ENCODE data around the gene METTL8.

Gene METTL8

DNA sequence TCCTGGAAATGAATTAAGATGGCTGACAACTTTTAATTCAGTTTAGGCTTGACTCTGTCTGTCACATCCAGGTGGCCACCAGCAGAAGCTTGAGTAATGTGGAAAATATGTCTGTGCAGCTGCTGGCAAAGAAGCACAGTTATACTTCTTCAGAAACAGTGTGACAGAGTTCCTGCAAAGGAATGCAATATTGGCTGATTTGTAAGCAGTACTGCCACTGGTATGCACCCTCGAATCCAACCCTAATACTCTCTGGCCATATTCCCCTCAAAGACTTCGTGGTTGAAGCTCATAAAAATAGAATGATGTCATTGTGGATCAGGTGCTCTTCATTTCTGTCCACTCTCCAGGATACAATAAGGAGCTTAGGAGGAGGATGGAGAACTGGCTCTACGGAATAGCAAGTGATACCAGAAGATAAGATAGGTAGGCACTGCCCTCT lies 86.2 kb downstream of the METTL8 start:
- Histone ChIP-seq H3K36me3 (replicated peaks) (no peaks in the 10 kb centered on the region), H3K27ac (no peak overlapping the region), H3K27me3 (replicated peaks) (no peaks in the 10 kb centered on the region), H3K4me3 (ENCODE audit: low read depth, low read length) (no peak overlapping the region)
- in situ Hi-C loops (cut with HindIII; ENCODE audit: low pct_ligation_motif_present, low sequenced_read_pairs) = no loop called here
- peak; percentile 66 for DNase-seq
- TF ChIP-seq, protein P1, sequence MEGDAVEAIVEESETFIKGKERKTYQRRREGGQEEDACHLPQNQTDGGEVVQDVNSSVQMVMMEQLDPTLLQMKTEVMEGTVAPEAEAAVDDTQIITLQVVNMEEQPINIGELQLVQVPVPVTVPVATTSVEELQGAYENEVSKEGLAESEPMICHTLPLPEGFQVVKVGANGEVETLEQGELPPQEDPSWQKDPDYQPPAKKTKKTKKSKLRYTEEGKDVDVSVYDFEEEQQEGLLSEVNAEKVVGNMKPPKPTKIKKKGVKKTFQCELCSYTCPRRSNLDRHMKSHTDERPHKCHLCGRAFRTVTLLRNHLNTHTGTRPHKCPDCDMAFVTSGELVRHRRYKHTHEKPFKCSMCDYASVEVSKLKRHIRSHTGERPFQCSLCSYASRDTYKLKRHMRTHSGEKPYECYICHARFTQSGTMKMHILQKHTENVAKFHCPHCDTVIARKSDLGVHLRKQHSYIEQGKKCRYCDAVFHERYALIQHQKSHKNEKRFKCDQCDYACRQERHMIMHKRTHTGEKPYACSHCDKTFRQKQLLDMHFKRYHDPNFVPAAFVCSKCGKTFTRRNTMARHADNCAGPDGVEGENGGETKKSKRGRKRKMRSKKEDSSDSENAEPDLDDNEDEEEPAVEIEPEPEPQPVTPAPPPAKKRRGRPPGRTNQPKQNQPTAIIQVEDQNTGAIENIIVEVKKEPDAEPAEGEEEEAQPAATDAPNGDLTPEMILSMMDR (IDR thresholded peaks at IDR 0.05; ENCODE audit: low read depth, low read length, missing control alignments) = no peak

DNA sequence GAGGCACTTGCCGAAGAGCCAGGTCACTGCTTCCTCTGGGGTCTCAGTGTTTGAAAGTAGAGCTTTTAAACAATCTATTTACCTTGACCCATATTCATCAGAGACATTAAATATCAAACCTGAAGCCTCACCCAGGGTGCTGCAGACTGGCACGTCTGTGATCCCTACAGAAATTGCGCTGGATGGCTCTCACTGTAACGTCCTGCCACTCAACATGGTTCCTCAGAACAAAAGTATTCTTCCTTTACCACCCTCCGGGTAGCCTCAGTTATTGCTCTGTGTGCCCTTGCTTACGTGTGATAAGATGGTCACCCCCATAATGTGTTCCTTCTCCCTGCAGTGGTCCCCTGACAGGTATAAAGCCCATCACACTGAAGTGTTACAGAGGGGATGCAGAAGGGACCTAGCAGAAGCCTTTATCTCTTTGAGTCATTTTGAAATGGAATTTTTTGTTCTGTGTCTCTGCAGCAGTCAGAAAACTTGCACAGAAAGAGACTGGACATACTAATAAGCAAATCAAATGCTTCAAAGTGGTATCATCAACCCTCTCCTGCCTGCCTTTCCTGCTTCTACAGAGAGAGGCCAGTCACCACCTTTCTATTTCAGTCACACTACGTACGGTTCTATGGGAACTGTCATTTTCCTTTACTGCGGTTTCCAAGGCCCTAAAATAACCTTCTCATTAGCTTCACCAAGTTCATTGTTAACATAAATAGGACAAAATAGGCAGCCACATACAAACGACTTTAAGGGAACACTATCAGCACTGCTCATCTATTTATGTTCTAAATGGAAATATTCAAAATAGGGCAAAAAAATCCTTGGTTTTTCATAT lies 86.8 kb downstream of the METTL8 start:
- no peaks in the 10 kb centered on the region for H3K27me3 ChIP-seq (replicated peaks)
- TF ChIP-seq, protein P1 (IDR thresholded peaks at IDR 0.05; ENCODE audit: low read depth, low read length, missing control alignments) = peak; percentile 40
- no peaks in the 10 kb centered on the region for H3K36me3 ChIP-seq (replicated peaks)
- in situ Hi-C loops (cut with HindIII; ENCODE audit: low pct_ligation_motif_present, low sequenced_read_pairs) = no loop called here
- peak; percentile 26 for DNase-seq
- H3K27ac ChIP-seq = peak overlapping the region; percentile 14
- H3K4me3 ChIP-seq (ENCODE audit: low read depth, low read length) = no peak overlapping the region

DNA sequence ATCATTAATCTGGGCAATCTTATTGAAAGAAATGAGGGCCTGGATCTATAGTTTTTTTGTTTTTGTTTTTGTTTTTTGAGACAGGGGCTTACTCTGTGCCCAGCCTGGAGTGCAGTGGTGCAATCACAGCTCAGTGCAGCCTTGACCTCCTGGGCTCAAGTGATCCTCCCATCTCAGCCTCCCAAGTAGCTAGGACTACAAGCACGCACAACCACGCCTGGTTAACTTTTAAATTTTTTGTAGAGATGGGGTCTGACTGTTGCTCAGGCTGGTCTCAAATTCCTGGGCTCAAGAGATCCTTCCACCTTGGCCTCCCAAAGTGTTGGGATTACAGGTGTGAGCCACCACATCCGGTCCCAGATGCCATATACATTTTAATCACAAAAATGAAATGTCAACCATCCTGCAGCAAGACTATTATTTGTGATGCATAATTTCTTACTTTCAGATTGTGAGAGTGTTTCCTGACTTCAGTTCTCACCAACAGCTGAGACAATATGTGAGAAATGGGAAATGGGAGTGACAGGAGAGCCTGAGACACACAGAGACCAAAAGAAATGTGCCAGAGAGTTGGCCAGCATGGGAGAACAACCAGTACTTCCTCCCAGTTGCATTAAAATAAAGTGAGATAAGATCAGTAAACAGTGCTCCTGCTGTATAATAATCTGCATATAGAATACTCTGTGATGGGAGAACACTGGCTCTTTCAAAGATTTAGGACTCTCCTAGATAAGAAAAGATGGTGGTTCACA lies 87.6 kb downstream of the METTL8 start:
- no peak for DNase-seq
- TF ChIP-seq, protein P1 (IDR thresholded peaks at IDR 0.05; ENCODE audit: low read depth, low read length, missing control alignments) = no peak
- no peak overlapping the region for H3K27ac ChIP-seq
- H3K4me3 ChIP-seq (ENCODE audit: low read depth, low read length) = no peak overlapping the region
- H3K27me3 ChIP-seq (replicated peaks) = no peaks in the 10 kb centered on the region
- in situ Hi-C loops (cut with HindIII; ENCODE audit: low pct_ligation_motif_present, low sequenced_read_pairs) = no loop called here
- no peaks in the 10 kb centered on the region for H3K36me3 ChIP-seq (replicated peaks)

DNA sequence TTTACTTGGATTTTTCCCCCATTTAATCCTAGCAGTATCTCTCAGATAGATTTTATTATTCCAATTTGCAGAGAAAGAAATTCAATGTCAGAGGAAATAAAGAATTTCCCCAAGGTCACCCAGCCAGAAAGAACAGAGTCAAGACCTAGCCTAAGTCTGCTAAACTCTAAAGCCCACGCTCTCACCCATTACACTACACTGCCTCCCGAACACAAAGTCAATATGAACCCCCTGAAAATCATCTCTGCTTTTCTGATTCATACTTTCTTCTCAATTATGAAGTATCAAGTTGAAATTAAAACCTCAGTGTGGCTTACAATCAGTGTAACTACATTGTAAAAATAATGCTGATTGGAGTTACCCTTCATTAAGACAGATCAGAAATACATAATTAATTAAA lies 89.6 kb downstream of the METTL8 start:
- no peaks in the 10 kb centered on the region for H3K36me3 ChIP-seq (replicated peaks)
- H3K27me3 ChIP-seq (replicated peaks) = no peaks in the 10 kb centered on the region
- in situ Hi-C loops (cut with HindIII; ENCODE audit: low pct_ligation_motif_present, low sequenced_read_pairs) = no loop called here
- H3K4me3 ChIP-seq (ENCODE audit: low read depth, low read length) = no peak overlapping the region
- H3K27ac ChIP-seq = no peak overlapping the region
- DNase-seq = no peak
- TF ChIP-seq, protein P1 (IDR thresholded peaks at IDR 0.05; ENCODE audit: low read depth, low read length, missing control alignments) = no peak

DNA sequence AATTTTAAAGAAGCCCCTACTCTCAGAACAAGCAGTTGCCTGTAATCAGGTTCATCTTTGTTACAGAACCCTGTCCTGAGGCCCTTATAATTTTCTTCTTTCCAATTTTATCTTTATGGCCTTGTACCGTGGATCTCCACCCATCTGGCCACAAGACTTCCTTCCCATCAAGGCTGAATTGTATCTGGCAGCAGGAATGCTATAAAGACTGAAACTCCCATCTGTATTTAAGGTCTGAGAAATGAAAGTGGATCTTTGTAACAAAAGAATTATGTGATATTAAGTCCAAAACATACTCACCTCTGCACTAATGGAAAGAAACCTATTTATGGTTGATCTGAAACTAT lies 91.8 kb downstream of the METTL8 start:
- no peak for DNase-seq
- Histone ChIP-seq H3K27ac (no peak overlapping the region), H3K27me3 (replicated peaks) (no peaks in the 10 kb centered on the region), H3K36me3 (replicated peaks) (no peaks in the 10 kb centered on the region), H3K4me3 (ENCODE audit: low read depth, low read length) (no peak overlapping the region)
- TF ChIP-seq, protein P1 (IDR thresholded peaks at IDR 0.05; ENCODE audit: low read depth, low read length, missing control alignments) = no peak
- in situ Hi-C loops (cut with HindIII; ENCODE audit: low pct_ligation_motif_present, low sequenced_read_pairs) = no loop called here
